GM13977 (cell line): ENCODE results near the gene BRCA1.
"Not testable (repeated sequence)": the region's sequence is repeated elsewhere in the genome, so short reads cannot be mapped to it uniquely, and the experiment has no call there.

Source experiments
- DNase-seq: peaks from one replicate; pipeline ENCODE4 v3.0.0; 2012; ENCODE audit warnings: low spot score
- CTCF ChIP-seq: IDR thresholded peaks from 2 replicates; pipeline ENCODE4 v1.5.1; 2012; ENCODE audit warnings: mild to moderate bottlenecking, control low read depth; ENCODE audit not compliant: insufficient read depth; ENCODE audit errors: extremely low read depth, missing control alignments
- in situ Hi-C: fragments of 300-500 bp; cut with MboI; formaldehyde crosslinking; loops from one replicate; pipeline ENCODE4 v1.12.0; 2022; ENCODE audit warnings: low sequenced_read_pairs, low pct_unique_long_range_greater_than_20kb, mixed read lengths, inconsistent platforms; ENCODE audit not compliant: unreplicated experiment

Gene BRCA1

GRCh38 chr17:43056051-43056450 lies 69.1 kb downstream of the BRCA1 start:
- in situ Hi-C loops, result no loop called here
- DNase-seq, result no peak
- no peak for TF ChIP-seq CTCF

- DNase-seq, in situ Hi-C loops: not testable (repeated sequence)
Measured at GRCh38 chr17:43053008-43053407, 72.2 kb downstream of the BRCA1 start.

- in situ Hi-C loops, result no loop called here
- TF ChIP-seq CTCF, result no peak
- no peak for DNase-seq
Measured at GRCh38 chr17:43051969-43052368, 73.2 kb downstream of the BRCA1 start.

- in situ Hi-C loops, result no loop called here
- no peak for TF ChIP-seq CTCF
- no peak for DNase-seq
Measured at GRCh38 chr17:43044024-43044423, 81.1 kb downstream of the BRCA1 start.

- TF ChIP-seq CTCF, result no peak
- no peak for DNase-seq
- in situ Hi-C loops, result no loop called here
Measured at GRCh38 chr17:43043307-43043706, 81.9 kb downstream of the BRCA1 start.

GRCh38 chr17:43042025-43042628 lies 83.0 kb downstream of the BRCA1 start:
- no peak for DNase-seq
- TF ChIP-seq CTCF, result no peak
- in situ Hi-C loops, result no loop called here

GRCh38 chr17:43040655-43041054 lies 84.5 kb downstream of the BRCA1 start:
- no peak for DNase-seq
- in situ Hi-C loops, result no loop called here
- TF ChIP-seq CTCF, result no peak
